HEK293 (cell line): Measurements from ENCODE around the gene PHACTR3.

Experiments used
- CTCF ChIA-PET: fragments of 350-600 bp; formaldehyde crosslinking; extraction: SDS; loops from one replicate; lab custom pipeline; 2021; ENCODE audit warnings: antibody characterized with exemption; lab: Yijun Ruan, JAX
- POLR2A ChIA-PET: fragments of 300-600 bp; formaldehyde crosslinking; extraction: SDS; loops from one replicate; lab custom pipeline; 2020; ENCODE audit warnings: antibody characterized with exemption, inconsistent platforms; lab: Yijun Ruan, JAX
- H3K27ac ChIP-seq: fragments of 200-500 bp; sonication (Bioruptor generic); 2 replicates; pipeline ENCODE4 v1.5.1; 2014; ENCODE audit warnings: low read depth, low read length, control low read depth, inconsistent platforms; ENCODE audit errors: extremely low read depth
- H3K36me3 ChIP-seq, 2 experiments: fragments of 200-500 bp in 1 of 2; sonication (Bioruptor generic) in 1 of 2; 1 replicate in 1 of 2; 2 replicates in 1 of 2; pipeline ENCODE4 v1.5.1; 2014 to 2017; ENCODE audit warnings: inconsistent platforms in 2 of 2, low read length in 2 of 2; ENCODE audit not compliant: control insufficient read depth in 2 of 2, insufficient read depth in 1 of 2
- H3K4me1 ChIP-seq: fragments of 200-500 bp; sonication (Bioruptor generic); 2 replicates; pipeline ENCODE4 v1.5.1; 2014; ENCODE audit warnings: mild to moderate bottlenecking, low read length, inconsistent platforms; ENCODE audit not compliant: control insufficient read depth, insufficient read depth
- H3K4me3 ChIP-seq: 2 replicates; pipeline ENCODE4 v1.5.1; 2011; ENCODE audit warnings: low read depth, mild to moderate bottlenecking, control low read depth, low read length, moderate library complexity
- H3K9me3 ChIP-seq: fragments of 200-500 bp; sonication (Bioruptor generic); 2 replicates; pipeline ENCODE4 v1.5.1; 2014; ENCODE audit warnings: low read depth, low read length, inconsistent platforms; ENCODE audit not compliant: control insufficient read depth, insufficient read depth
- BCL11B ChIP-seq: fragments of 450-650 bp; formaldehyde crosslinking; IDR thresholded peaks from 2 replicates; pipeline ENCODE4 v1.5.1; 2016; ENCODE audit warnings: low read depth, missing biosample characterization, missing genetic modification characterization
- GLIS1 ChIP-seq: fragments of 450-650 bp; formaldehyde crosslinking; IDR thresholded peaks from 2 replicates; pipeline ENCODE4 v1.5.1; 2016; ENCODE audit warnings: missing biosample characterization, missing genetic modification characterization
- MEIS1 ChIP-seq: sonication (generic); formaldehyde crosslinking; IDR thresholded peaks from 2 replicates; pipeline ENCODE4 v1.8.1; 2022; ENCODE audit warnings: missing genetic modification reagents, mild to moderate bottlenecking, borderline replicate concordance
- TCF7L2 ChIP-seq: IDR thresholded peaks from 2 replicates; pipeline ENCODE4 v1.6.1; 2011; ENCODE audit warnings: low read depth, mild to moderate bottlenecking, inconsistent platforms, low read length, moderate library complexity, borderline replicate concordance
- ZBTB1 ChIP-seq: fragments of 450-650 bp; formaldehyde crosslinking; IDR thresholded peaks from 2 replicates; pipeline ENCODE4 v1.5.1; 2016; ENCODE audit warnings: missing biosample characterization, missing genetic modification characterization
- ZBTB17 ChIP-seq: fragments of 450-650 bp; formaldehyde crosslinking; IDR thresholded peaks from 2 replicates; pipeline ENCODE4 v1.5.1; 2016; ENCODE audit warnings: missing biosample characterization, missing genetic modification characterization
- ZFHX2 ChIP-seq: fragments of 450-650 bp; formaldehyde crosslinking; conservative IDR thresholded peaks from 2 replicates; pipeline ENCODE4 v1.5.1; 2016; ENCODE audit warnings: missing biosample characterization, missing genetic modification characterization
- ZFP41 ChIP-seq: fragments of 450-650 bp; formaldehyde crosslinking; IDR thresholded peaks from 2 replicates; pipeline ENCODE4 v1.5.1; 2016; ENCODE audit warnings: missing biosample characterization, missing genetic modification characterization, borderline replicate concordance
- ZNF132 ChIP-seq: fragments of 450-650 bp; formaldehyde crosslinking; IDR thresholded peaks from 2 replicates; pipeline ENCODE4 v1.5.1; 2017; ENCODE audit warnings: missing biosample characterization, missing genetic modification characterization, borderline replicate concordance
- ZNF155 ChIP-seq: fragments of 450-650 bp; formaldehyde crosslinking; IDR thresholded peaks from 2 replicates; pipeline ENCODE4 v1.5.1; 2016; ENCODE audit warnings: missing biosample characterization, missing genetic modification characterization
- ZNF670 ChIP-seq: fragments of 450-650 bp; formaldehyde crosslinking; IDR thresholded peaks from 2 replicates; pipeline ENCODE4 v1.5.1; 2016; ENCODE audit warnings: missing biosample characterization, missing genetic modification characterization, low read depth
- ZNF76 ChIP-seq: fragments of 450-650 bp; formaldehyde crosslinking; IDR thresholded peaks from 2 replicates; pipeline ENCODE4; 2016; ENCODE audit warnings: low read depth, missing biosample characterization, missing genetic modification characterization, borderline replicate concordance
- ZNF768 ChIP-seq: fragments of 450-650 bp; formaldehyde crosslinking; IDR thresholded peaks from 2 replicates; pipeline ENCODE4 v1.5.1; 2018; ENCODE audit warnings: missing biosample characterization, mild to moderate bottlenecking, missing genetic modification characterization
- ZNF785 ChIP-seq: fragments of 450-650 bp; formaldehyde crosslinking; IDR thresholded peaks from 2 replicates; pipeline ENCODE4 v1.5.1; 2016; ENCODE audit warnings: missing biosample characterization, missing genetic modification characterization
- ZNF792 ChIP-seq: fragments of 450-650 bp; formaldehyde crosslinking; IDR thresholded peaks from 2 replicates; pipeline ENCODE4 v1.5.1; 2016; ENCODE audit warnings: missing biosample characterization, missing genetic modification characterization
- TF ChIP-seq, protein P1 (sequence below): fragments of 450-650 bp; formaldehyde crosslinking; IDR thresholded peaks from 2 replicates; pipeline ENCODE4 v1.5.1; 2016; ENCODE audit warnings: missing biosample characterization, missing genetic modification characterization, borderline replicate concordance
- TF ChIP-seq, protein P2 (sequence below): fragments of 450-650 bp; IDR thresholded peaks from 2 replicates; pipeline ENCODE4 v1.5.1; 2018; ENCODE audit warnings: missing biosample characterization, missing genetic modification characterization
- TF ChIP-seq, protein P3 (sequence below): fragments of 450-650 bp; formaldehyde crosslinking; IDR thresholded peaks from 2 replicates; pipeline ENCODE4 v1.5.1; 2016; ENCODE audit warnings: missing biosample characterization, missing genetic modification characterization
- TF ChIP-seq, protein P4 (sequence below): fragments of 450-650 bp; formaldehyde crosslinking; IDR thresholded peaks from 2 replicates; pipeline ENCODE4 v1.5.1; 2016; ENCODE audit warnings: missing biosample characterization, missing genetic modification characterization
- TF ChIP-seq, protein P5 (sequence below): fragments of 450-650 bp; formaldehyde crosslinking; IDR thresholded peaks from 2 replicates; pipeline ENCODE4 v1.5.1; 2016; ENCODE audit warnings: missing biosample characterization, missing genetic modification characterization

Gene PHACTR3

DNA sequence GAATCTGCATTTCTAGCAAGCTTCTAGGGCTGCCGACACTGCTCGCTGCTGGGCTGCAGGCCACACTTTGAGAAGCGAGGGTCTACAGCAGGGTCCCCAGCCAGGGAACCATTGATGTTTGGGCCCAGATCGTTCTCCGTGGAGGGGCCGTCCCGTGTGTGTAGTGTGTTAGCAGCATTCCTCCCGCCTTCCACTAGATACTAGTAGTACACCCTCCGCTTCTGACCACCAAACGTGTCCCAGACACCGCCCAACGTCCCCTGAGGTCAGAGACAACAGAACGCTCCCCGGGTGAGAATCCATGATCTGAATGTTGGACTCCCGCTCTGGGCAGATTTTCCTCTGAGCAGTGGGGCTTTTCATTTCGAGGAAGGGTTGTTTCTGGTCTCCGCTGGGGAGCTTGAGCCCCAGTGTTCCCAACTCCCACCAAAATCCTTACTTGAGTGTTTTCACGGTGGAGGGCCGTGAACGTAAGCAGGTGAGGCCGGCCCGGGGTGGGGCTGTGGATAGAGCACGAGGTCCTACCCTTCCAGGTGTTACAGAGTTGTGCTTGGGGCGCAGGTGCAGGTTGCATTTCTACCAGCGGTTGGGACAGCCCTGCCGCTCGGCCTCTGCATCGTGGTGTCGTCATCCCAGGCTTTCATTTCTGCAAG lies 204.5 kb downstream of the PHACTR3 start:
- no peaks in the 10 kb centered on the region for H3K9me3 ChIP-seq
- CTCF ChIA-PET: interaction anchor here (0.6 to 0.7 kb wide), 2 partner anchors 33 to 45 kb away, joined by 3 read pairs; no protein-coding TSS in a partner anchor
- no peaks in the 10 kb centered on the region for H3K4me1 ChIP-seq
- no peak for TF ChIP-seq ZNF792 (tag by site-specific recombination)
- TF ChIP-seq ZFHX2 (tag by site-specific recombination): no peak
- TF ChIP-seq, protein P1, sequence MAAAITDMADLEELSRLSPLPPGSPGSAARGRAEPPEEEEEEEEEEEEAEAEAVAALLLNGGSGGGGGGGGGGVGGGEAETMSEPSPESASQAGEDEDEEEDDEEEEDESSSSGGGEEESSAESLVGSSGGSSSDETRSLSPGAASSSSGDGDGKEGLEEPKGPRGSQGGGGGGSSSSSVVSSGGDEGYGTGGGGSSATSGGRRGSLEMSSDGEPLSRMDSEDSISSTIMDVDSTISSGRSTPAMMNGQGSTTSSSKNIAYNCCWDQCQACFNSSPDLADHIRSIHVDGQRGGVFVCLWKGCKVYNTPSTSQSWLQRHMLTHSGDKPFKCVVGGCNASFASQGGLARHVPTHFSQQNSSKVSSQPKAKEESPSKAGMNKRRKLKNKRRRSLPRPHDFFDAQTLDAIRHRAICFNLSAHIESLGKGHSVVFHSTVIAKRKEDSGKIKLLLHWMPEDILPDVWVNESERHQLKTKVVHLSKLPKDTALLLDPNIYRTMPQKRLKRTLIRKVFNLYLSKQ (tag by site-specific recombination): no peak
- no peak for TF ChIP-seq ZNF768 (tag by site-specific recombination)
- TF ChIP-seq, protein P2, sequence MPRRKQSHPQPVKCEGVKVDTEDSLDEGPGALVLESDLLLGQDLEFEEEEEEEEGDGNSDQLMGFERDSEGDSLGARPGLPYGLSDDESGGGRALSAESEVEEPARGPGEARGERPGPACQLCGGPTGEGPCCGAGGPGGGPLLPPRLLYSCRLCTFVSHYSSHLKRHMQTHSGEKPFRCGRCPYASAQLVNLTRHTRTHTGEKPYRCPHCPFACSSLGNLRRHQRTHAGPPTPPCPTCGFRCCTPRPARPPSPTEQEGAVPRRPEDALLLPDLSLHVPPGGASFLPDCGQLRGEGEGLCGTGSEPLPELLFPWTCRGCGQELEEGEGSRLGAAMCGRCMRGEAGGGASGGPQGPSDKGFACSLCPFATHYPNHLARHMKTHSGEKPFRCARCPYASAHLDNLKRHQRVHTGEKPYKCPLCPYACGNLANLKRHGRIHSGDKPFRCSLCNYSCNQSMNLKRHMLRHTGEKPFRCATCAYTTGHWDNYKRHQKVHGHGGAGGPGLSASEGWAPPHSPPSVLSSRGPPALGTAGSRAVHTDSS (tag by site-specific recombination): no peak
- no peak for TF ChIP-seq MEIS1 (CRISPR knock-in tag)
- TF ChIP-seq, all 188 proteins: peak for 0
- Histone ChIP-seq H3K36me3 (no peaks in the 10 kb centered on the region), H3K4me3 (no peak overlapping the region), H3K27ac (no peak overlapping the region)
- POLR2A ChIA-PET: no interaction called here

DNA sequence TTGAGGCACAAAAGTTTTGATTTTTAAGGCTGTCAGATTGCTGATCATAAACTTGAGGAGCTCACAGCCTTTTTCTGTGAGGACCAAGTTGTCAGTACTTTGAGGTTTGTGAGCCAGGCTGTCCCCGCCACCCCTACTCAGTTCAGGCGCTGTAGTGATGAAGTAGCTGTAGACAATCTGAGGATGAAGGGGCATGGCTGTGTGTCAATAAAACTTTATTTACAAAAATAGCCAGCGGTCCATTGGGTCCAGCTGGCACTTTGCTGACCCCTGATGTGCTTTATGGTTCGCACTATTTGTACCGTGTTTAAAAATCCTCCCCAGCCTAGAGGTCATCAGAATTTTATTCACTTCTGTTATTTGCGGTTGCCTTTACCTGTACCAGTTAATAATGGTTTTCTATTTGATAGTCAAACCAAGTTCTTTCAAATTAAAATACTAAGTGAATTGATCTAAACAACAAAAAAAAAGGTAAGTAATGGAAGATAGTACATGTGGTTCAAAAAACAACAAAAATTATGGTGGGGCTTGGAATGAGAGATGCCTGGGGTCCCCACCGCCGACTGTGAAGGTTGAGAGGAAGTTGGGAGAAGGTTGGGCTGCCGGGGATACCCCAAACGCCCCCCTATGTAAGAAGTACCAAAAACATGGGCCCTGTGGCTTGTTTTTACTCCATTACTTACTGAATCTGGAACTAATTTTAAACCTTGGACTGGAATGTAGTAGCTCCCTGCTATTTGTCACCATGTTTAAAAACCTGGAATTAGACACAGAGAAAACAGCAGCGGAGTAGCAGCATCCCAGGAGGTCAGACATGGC lies 205.5 kb downstream of the PHACTR3 start:
- TF ChIP-seq ZBTB17 (tag by site-specific recombination): no peak
- no peak for TF ChIP-seq ZBTB1 (tag by site-specific recombination)
- TF ChIP-seq, protein P3, sequence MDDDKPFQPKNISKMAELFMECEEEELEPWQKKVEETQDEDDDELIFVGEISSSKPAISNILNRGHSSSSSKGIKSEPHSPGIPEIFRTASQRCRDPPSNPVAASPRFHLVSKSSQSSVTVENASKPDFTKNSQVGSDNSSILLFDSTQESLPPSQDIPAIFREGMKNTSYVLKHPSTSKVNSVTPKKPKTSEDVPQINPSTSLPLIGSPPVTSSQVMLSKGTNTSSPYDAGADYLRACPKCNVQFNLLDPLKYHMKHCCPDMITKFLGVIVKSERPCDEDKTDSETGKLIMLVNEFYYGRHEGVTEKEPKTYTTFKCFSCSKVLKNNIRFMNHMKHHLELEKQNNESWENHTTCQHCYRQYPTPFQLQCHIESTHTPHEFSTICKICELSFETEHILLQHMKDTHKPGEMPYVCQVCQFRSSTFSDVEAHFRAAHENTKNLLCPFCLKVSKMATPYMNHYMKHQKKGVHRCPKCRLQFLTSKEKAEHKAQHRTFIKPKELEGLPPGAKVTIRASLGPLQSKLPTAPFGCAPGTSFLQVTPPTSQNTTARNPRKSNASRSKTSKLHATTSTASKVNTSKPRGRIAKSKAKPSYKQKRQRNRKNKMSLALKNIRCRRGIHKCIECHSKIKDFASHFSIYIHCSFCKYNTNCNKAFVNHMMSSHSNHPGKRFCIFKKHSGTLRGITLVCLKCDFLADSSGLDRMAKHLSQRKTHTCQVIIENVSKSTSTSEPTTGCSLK: no peak
- TF ChIP-seq BCL11B (tag by site-specific recombination): no peak
- TF ChIP-seq ZNF670 (tag by site-specific recombination): no peak
- no peak for TF ChIP-seq ZNF155
- no peak for TF ChIP-seq GLIS1
- TF ChIP-seq, protein P4, sequence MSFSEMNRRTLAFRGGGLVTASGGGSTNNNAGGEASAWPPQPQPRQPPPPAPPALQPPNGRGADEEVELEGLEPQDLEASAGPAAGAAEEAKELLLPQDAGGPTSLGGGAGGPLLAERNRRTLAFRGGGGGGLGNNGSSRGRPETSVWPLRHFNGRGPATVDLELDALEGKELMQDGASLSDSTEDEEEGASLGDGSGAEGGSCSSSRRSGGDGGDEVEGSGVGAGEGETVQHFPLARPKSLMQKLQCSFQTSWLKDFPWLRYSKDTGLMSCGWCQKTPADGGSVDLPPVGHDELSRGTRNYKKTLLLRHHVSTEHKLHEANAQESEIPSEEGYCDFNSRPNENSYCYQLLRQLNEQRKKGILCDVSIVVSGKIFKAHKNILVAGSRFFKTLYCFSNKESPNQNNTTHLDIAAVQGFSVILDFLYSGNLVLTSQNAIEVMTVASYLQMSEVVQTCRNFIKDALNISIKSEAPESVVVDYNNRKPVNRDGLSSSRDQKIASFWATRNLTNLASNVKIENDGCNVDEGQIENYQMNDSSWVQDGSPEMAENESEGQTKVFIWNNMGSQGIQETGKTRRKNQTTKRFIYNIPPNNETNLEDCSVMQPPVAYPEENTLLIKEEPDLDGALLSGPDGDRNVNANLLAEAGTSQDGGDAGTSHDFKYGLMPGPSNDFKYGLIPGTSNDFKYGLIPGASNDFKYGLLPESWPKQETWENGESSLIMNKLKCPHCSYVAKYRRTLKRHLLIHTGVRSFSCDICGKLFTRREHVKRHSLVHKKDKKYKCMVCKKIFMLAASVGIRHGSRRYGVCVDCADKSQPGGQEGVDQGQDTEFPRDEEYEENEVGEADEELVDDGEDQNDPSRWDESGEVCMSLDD: no peak
- TF ChIP-seq ZFP41 (tag by site-specific recombination): no peak
- TF ChIP-seq TCF7L2: no peak
- TF ChIP-seq ZNF132 (tag by site-specific recombination): no peak
- TF ChIP-seq, protein P5, sequence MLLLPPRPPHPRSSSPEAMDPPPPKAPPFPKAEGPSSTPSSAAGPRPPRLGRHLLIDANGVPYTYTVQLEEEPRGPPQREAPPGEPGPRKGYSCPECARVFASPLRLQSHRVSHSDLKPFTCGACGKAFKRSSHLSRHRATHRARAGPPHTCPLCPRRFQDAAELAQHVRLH (tag by site-specific recombination): no peak
- TF ChIP-seq ZNF785 (tag by site-specific recombination): no peak
- no peak for TF ChIP-seq ZNF76
- Histone ChIP-seq H3K9me3 (no peaks in the 10 kb centered on the region), H3K4me1 (no peaks in the 10 kb centered on the region), H3K4me3 (no peak overlapping the region), H3K27ac (no peak overlapping the region), H3K36me3 (no peaks in the 10 kb centered on the region)
- ChIA-PET CTCF (interaction anchor here (0.7 kb wide), 1 partner anchor 34 kb away, joined by 3 read pairs; no protein-coding TSS in a partner anchor), POLR2A (no interaction called here)
